Parathyroid adenoma (tissue), 2 donors: ENCODE results near the gene PSAP.

Source experiments
- H2AFZ ChIP-seq: fragments of 300-600 bp; sonication (generic); one replicate; pipeline ENCODE4 v1.7.0; 2017; ENCODE audit warnings: antibody characterized with exemption, mild to moderate bottlenecking
- H3K27ac ChIP-seq: fragments of 300-600 bp; sonication (generic); one replicate; pipeline ENCODE4 v1.7.0; 2017
- H3K27me3 ChIP-seq: fragments of 300-600 bp; sonication (generic); one replicate; pipeline ENCODE4 v1.7.0; 2017; ENCODE audit warnings: low read length; ENCODE audit not compliant: control insufficient read depth, insufficient read depth
- H3K36me3 ChIP-seq: fragments of 300-600 bp; sonication (generic); one replicate; pipeline ENCODE4 v1.7.0; 2017; ENCODE audit warnings: low read length; ENCODE audit not compliant: control insufficient read depth, insufficient read depth
- H3K4me1 ChIP-seq: fragments of 300-600 bp; sonication (generic); one replicate; pipeline ENCODE4 v1.7.0; 2017; ENCODE audit warnings: control low read depth
- H3K4me2 ChIP-seq: fragments of 300-600 bp; sonication (generic); one replicate; pipeline ENCODE4 v1.7.0; 2017; ENCODE audit warnings: low read length
- H3K4me3 ChIP-seq: fragments of 300-600 bp; sonication (generic); one replicate; pipeline ENCODE4 v1.7.0; 2017; ENCODE audit warnings: low read depth, low read length
- H3K79me2 ChIP-seq: fragments of 300-600 bp; sonication (generic); one replicate; pipeline ENCODE4 v1.7.0; 2017; ENCODE audit warnings: control low read depth
- H3K9ac ChIP-seq: fragments of 300-600 bp; sonication (generic); one replicate; pipeline ENCODE4 v1.7.0; 2017; ENCODE audit warnings: mild to moderate bottlenecking
- H3K9me3 ChIP-seq: fragments of 300-600 bp; sonication (generic); one replicate; pipeline ENCODE4 v1.7.0; 2017; ENCODE audit warnings: low read length; ENCODE audit not compliant: control insufficient read depth
- CTCF ChIP-seq: fragments of 300-600 bp; sonication (generic); IDR thresholded peaks from one replicate; pipeline ENCODE4 v1.7.0; 2017; ENCODE audit warnings: antibody characterized with exemption, mild to moderate bottlenecking
- donor health status: primary hyperparathyroidism.

Gene PSAP

DNA sequence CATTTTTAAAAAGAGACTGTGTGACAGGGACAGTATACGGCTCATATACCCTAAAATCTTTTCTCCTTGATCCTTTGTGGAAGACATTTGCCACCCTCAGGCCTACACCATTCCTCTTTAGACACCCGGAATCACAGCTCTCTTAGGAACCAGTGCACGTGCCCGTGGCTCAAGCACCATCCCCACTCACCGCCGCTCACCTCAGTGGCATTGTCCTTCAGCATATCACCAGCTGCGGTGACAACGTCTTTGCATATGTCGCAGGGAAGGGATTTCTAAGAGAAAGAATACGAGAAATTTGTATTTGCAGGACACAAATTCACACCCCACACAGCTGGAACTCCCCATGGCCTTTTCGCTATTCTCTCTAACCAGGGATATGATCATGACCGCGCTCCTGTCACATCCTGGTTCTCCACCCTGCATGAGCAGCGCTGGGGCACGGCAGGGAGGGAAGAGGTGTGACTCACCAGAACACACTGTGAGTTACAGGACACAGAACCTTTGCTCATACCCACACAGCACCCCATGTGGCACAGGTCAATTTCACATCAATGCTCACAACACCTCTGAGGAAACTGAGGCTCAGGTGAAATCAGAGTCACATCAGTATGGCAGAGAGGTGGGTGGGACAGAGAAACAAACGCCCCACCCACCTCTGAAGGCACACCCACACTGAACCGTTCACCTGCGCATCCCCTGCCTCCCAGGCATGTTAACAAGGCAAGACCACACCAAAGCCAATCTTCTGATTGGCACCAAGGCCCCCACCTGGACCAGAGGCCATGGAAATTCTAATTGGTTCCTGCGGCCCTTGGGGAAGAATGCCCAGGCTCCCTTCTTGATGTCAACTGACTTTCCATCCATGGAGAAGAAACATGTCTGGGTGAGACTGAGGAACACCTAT is 19.2 kb downstream of the PSAP start:
- Histone ChIP-seq H3K4me3 (no peak overlapping the region), H3K36me3 (no peaks in the 10 kb centered on the region), H3K79me2 (peaks cover 61% of the 10 kb centered on the region), H3K27me3 (no peaks in the 10 kb centered on the region), H3K9me3 (no peaks in the 10 kb centered on the region), H3K9ac (no peak overlapping the region), H3K27ac (no peak overlapping the region), H2AFZ (no peak overlapping the region), H3K4me1 (peaks cover 17% of the 10 kb centered on the region), H3K4me2 (no peak overlapping the region)
- no peak for TF ChIP-seq CTCF

- H3K36me3 ChIP-seq: no peaks in the 10 kb centered on the region
- no peak overlapping the region for H3K4me2 ChIP-seq
- H3K4me3 ChIP-seq: no peak overlapping the region
Observed at GRCh38 chr10:71830726-71831125, 20.3 kb downstream of the PSAP start.

DNA sequence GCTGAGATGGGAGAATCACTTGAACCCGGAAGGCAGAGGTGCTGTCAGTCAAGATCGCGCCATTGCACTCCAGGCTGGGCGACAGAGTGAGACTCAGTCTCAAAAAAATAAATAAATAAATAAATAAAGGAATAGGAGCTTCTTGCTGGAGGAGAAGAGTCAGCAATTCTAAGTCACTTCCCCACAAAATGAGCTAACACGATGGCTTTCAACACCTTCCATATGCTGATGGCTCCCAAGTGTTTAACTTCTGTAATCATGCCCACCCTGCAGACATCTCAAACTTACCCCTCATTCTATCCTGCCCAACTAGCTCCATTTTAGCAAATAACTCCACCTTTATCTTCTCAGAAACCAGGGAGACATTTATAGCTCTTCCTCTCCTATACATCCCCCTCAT is 21.2 kb downstream of the PSAP start:
- Histone ChIP-seq H3K4me2 (no peak overlapping the region), H3K9ac (no peak overlapping the region), H3K27me3 (no peaks in the 10 kb centered on the region), H3K4me3 (no peak overlapping the region), H3K36me3 (no peaks in the 10 kb centered on the region), H3K79me2 (peaks cover 46% of the 10 kb centered on the region), H3K4me1 (no peaks in the 10 kb centered on the region), H3K9me3 (no peaks in the 10 kb centered on the region), H2AFZ (no peak overlapping the region), H3K27ac (no peak overlapping the region)
- TF ChIP-seq CTCF: no peak

More at GRCh38 chr10:71830726-71831125, 20.3 kb downstream of the PSAP start:
- peaks cover 5% of the 10 kb centered on the region for H3K4me1 ChIP-seq
- H3K9ac ChIP-seq: no peak overlapping the region
- no peaks in the 10 kb centered on the region for H3K9me3 ChIP-seq
- peaks cover 51% of the 10 kb centered on the region for H3K79me2 ChIP-seq
- no peaks in the 10 kb centered on the region for H3K27me3 ChIP-seq
- no peak overlapping the region for H3K27ac ChIP-seq
- no peak for TF ChIP-seq CTCF
- H2AFZ ChIP-seq: no peak overlapping the region

GRCh38 chr10:71829171-71829570 is 21.9 kb downstream of the PSAP start:
- Histone ChIP-seq H3K4me3 (no peak overlapping the region), H3K27ac (no peak overlapping the region), H3K36me3 (no peaks in the 10 kb centered on the region), H2AFZ (no peak overlapping the region), H3K4me2 (no peak overlapping the region), H3K9ac (no peak overlapping the region), H3K79me2 (peaks cover 39% of the 10 kb centered on the region), H3K9me3 (no peaks in the 10 kb centered on the region), H3K27me3 (no peaks in the 10 kb centered on the region), H3K4me1 (no peaks in the 10 kb centered on the region)
- TF ChIP-seq CTCF: no peak

GRCh38 chr10:71828702-71829101 is 22.3 kb downstream of the PSAP start:
- Histone ChIP-seq H3K4me2 (no peak overlapping the region), H3K36me3 (no peaks in the 10 kb centered on the region), H3K27ac (no peak overlapping the region), H2AFZ (no peak overlapping the region), H3K4me3 (no peak overlapping the region), H3K9ac (no peak overlapping the region), H3K4me1 (no peaks in the 10 kb centered on the region), H3K9me3 (no peaks in the 10 kb centered on the region), H3K79me2 (peaks cover 34% of the 10 kb centered on the region), H3K27me3 (no peaks in the 10 kb centered on the region)
- TF ChIP-seq CTCF: no peak
